SHP77 (cell line): Measurements from ENCODE around the gene INPP5A.

Source experiments
- DNase-seq, 2 experiments: peaks; one replicate each; lab custom pipeline; 2025; lab: John Stamatoyannopoulos, UW

Gene INPP5A

DNA sequence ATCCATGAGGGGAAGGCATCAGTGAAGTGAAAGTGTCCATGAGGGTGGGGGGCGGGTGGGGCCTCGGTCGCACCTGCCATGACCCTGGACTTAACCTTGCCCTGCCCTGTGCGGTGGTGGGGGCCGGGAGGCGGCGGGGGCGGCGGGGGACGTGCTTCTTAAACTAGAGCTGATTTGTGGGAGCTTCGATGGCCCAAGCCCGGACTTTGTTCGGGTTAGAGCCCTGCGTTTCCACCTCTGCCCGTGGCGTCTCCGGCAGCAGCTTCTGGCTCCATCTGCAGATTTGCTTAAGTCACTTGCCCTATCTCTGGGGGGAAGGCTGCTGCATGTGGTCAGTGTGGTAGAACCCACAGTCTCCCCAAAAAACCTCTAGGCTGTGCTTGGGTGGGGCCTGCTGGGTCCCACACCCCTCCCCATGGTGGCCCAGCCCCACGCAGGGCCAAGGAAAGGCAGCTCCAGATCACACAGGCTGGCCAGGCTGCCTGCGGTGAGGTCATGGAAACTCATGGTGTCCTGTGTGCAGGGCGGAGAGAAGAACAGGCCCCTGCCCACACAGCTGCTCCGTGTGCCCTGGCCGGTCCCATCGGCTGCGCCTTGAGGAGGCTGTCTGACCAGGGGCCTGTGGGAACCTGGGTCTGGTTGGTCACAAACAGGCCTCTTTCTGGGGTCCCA, 93.2 kb downstream of the INPP5A start:
- DNase-seq: no peak

DNA sequence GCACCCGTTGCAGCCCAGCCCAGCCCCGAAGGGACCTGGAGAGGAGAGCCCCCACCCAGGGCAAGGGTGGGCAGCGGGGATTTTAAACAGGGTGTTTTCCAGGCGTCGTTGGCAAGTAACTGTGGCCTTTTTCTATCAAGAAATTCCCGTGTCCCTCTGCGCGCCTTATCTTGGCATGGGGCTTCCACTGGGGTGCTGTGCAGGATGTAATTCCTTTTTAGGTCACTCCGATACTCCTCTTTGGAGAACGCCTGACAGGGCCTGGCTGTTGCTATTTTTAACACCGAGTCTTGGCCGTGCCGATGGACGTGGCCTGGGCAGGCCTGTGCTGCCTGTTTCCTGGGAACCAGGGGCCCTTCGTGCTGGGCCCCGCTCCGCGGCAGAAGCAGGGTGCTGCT, 93.8 kb downstream of the INPP5A start:
- no peak for DNase-seq

DNA sequence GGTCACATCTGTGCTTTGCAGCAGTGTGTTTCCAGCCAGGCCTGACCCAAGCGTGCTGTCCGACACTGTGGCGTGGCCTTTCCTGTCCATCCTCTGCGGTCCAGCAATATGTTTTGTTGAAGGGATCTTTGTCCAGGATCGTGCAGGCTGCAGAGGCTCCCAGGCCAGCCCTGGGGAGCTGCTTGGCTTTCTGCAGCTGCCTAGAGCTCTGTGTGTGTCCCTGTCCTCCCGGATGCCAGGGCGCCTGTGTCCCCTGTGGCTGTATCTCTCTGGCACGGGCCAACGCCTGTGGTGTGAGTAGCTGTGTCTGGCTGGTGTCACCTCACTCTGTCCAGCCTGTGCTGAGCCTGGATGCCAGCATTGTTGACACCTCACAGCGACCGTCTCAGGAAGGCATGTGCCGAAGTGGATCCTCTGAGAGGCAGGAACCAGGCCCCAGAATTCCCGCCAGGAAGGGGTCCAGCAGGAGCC, 94.5 kb downstream of the INPP5A start:
- DNase-seq: no peak

DNA sequence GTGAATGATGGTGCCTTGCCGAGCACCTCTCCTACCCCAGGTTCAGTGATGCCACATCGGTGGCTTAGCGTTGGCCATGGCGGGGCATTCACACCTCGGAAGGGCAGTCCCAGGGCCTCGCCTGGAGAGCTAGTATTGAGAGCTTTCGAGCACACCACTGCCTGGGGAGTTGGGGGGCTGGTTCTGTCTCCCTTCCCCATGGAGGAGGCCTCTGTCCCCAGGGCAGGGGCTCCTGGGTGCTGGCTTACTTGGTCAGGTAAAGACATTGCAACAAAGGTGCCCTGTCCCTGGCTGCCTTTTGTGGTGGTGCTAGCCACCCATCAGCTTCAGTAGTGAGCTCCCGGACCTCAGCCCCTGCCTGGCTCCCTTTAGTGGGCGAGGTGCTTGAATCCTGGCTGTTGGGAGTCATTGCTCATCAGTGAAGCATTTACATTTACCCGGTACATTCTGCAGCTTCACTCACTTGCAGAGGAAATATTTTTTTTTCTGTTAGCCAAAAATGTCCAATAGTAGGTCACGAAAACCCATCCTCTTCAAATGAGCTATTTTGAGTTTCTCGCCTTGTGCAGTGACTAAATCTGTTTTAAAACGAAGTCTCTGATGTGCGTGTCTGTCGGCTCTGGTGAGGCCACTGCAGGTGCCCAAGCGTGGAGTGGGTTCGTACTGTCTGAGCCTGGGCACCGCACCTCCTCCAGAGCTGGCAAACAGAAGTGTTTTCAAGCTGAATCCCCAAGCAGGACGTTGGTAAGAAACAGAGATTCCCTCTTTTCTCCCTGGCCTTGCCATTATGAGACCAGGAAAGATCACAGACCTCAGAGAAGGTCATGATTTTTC, 95.5 kb downstream of the INPP5A start:
- no peak for DNase-seq

DNA sequence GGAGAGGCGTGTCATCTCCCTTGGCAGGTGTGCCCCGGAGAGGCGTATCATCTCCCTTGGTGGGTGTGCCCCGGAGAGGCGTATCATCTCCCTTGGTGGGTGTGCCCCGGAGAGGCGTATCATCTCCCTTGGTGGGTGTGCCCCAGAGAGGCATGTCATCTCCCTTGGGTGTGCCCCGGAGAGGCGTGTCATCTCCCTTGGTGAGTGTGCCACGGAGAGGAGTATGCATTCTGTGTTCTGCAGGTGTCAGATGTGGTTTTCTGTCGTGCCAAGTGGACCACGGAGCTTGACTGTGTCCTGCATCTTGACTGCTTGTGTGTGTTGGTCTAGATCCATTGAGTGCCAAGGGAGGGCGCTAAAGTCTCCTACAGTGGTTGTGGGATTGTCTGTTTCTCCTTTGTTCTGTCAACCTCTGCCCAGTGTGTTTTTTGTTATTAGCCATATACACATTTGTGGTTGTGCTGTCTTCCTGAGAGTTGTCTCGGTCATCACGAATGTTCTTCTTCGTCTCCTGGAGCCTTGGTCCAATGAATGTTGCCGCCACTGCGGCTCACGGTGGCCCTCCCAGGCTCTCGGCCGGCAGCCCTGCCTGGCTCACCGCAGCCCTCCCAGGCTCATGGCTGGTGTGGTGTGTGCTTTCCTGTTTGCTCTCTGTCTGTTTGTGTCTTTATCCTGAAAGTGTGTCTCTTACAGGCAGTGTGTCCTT, 96.8 kb downstream of the INPP5A start:
- DNase-seq: no peak

DNA sequence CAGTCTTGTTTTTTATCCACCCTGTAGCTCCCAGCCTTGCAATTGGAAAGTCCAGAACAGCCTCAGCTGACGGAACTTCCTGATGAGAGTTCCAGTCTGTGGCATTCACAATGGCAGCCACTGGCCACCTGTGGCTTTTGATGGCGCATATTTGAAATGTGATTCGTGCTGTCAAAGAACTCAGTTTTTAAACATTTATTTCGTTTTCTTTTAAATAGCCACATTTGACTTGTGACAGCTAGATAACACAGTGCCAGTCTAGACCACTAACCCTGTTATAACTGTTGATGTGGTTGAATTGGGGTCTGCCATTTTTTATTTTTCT, 97.3 kb downstream of the INPP5A start:
- DNase-seq: no peak

DNA sequence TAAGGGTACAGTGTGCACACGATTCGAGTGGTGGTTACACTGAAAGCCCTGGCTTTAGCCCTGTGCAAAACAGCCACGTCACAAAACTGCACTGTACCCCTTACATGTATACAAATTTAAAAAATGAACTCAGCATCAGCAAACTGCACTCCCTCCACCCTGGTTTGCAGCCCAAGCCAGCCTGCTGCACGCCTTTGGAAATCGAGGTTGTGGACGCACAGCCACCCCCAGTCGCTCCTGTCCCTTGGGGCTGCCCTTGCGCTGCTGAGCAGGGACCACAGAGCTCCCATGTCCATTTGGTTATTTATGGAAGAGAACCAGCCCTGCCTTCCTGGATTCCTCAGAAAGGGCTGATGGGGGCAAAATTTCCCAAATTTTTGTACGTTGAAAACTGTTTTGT, 98.8 kb downstream of the INPP5A start:
- DNase-seq: no peak

DNA sequence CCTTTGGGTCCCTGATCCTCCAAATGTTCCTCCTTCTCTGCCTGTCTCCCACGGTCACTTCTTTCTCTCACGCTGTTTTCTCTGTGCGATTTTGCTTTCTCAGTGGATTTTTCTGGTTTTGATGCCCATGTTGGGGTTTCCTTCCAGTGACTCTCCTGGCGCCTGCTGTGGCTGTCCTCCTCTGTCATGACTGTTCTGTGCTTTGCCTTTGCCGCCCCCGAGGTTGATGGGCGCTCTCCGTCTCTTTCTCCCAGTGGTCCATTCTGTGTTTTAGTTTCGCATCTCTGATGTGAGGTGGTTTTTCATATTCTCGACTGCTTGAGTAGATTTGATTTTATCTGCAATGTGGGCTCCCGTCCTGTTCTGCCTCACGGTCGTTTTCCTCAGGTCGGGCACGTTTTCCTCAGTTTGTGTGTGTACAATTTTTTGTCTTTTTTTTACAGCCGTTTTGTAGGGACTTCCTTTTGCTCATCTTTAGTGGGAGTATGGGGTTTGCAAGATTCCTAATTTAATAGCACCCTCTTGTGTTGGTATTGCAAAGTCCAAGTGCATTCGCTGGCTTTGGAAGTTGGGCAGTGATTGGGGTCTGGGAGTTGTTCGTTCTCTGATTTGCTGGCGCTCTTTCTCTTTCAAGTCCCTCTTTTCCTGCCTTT, 100.0 kb downstream of the INPP5A start:
- peak; percentile 30 to 47 for DNase-seq

DNA sequence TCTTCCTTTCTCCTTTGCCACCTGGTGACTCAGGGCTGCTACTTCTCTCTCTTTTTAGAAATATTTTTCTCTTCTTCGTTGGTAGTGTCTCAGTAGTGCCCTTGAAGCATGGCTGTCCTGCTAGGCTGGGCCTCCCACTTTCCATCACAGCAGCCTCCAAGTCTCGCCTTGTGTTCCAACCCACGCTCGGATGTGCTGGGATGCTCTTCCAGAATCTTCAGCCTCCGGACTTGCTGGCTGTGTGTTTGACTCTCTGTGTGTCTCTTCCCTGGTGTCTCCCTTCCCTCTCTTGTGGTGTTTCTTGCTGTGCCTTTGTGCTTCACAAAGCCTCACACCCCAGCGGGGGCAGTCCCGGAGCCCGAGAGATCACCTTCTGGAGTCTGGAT, 100.5 kb downstream of the INPP5A start:
- no peak for DNase-seq

DNA sequence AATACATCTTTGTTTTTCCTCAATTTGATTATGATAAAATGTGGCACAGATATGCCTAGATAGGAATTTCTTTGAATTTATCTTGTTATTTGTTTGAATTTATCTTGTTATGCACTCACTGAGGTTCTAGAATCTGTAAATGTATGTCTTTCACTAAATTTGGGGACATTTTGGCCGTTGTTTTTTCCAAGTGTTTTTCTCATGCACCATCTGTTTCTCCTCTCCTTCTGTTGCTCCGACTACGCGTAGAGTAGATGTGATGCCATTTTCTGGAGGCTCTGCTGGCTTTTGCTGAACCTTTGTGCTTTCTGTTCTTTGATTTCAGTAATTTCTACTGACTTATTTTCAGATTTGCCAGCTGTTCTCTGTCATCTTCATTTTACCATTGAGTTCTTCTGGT, 101.9 kb downstream of the INPP5A start:
- DNase-seq: no peak

DNA sequence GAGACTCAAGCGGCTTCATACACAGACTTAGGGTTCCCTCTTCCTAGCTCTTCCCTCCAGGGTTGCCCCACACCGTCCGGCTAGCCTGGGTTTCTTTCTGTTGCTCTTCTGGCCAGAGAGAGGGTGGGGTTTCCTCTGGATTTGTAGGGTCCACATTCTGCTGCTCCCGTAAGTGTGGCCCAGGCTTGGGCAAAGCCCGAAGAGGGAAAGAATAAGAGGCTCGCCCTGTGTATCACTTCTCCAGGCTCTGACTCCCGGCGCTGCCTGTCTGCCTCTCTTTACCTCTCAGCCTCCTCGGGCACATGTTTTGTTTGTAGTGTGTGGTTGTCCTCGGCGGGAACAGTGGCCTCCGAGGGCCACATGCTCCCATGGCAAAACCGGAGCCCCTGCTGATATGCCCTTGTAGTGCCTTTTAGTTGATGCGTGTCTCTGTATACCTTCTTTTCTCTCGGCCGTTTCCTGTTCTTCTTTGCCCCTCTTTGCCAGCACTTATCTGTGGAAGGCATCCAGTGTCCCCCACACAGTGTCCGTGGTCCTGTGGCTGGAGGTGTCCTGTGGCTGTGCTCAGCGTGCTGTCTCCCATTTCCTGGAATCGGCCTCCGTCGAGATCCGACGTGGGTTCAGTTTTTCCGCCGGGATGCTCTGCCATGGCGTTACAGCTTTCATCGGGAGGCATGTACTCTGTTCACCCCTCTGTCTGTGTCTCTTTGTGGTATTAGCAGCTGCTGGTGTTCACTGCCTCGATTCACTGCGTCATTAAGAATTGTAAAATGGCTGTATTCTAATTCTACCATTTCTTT, 102.9 kb downstream of the INPP5A start:
- no peak for DNase-seq

DNA sequence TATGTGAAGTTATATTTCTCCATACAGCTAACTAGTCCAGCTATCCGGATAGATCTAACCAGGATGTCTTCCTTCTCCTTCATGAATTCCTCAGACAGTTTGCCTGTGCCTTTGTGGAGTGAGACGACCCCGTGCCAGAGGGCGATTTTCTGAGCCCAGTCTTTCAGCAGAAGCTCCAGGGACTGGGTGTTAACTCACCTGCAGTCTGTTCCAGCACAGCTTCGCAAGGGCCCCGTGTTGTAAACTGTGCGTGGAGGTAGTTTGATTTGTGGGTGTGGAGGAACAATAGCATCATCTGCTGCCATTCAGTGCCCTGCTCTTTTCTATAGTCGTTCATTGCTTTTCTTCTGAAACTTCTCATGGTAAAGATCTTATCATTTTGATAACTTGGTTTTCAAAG, 103.8 kb downstream of the INPP5A start:
- no peak for DNase-seq

DNA sequence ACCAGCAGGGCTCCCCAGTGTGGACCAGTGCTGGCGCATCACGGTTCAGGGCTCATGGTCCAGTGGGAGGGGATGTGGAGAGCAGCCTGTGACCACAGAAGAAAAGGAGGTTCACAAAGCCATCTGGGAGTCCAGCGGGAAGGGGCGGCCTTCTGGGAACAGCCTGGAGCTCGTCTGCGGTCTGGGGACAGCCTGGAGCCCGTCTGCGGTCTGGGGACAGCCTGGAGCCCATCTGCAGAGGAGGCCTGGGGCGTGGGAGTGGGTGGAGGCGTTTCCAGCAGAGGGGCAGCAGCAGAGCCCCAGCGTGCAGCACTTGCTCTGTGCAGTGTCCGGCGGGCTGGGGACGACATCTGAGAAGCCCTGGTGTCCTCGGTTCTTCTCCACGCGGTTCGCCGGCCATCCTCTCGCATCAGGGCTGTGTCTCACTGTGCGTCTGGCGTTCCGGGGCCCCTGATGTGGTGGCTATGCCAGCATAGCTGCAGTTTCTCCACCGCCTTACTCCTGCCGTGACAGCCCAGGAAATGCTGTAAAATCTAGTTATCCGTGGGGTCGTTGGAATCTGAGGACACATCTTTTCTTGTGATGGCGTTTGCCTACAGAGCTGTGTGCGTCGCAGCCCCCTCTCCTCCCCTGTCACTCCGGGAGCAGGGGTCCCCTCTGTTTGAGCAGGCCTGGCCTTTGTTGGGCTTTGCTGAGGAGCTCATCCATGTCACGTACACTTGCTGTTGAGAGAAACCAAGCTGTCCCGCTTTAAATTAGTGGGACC, 104.6 kb downstream of the INPP5A start:
- no peak for DNase-seq

DNA sequence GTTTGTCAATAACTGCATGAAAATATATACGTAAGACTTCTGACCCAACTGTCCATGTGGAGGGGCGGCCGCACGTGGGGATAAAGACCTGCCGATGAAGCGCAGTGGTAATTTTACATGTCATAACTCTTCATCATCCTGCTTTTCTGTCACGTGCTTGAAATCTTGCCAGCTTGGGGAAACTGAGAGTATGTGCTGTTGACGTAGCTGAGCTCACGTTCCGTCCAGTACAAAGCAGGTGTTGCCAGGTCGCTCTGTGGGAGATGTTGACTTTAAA, 105.1 kb downstream of the INPP5A start:
- peak; percentile 46 to 56 for DNase-seq

DNA sequence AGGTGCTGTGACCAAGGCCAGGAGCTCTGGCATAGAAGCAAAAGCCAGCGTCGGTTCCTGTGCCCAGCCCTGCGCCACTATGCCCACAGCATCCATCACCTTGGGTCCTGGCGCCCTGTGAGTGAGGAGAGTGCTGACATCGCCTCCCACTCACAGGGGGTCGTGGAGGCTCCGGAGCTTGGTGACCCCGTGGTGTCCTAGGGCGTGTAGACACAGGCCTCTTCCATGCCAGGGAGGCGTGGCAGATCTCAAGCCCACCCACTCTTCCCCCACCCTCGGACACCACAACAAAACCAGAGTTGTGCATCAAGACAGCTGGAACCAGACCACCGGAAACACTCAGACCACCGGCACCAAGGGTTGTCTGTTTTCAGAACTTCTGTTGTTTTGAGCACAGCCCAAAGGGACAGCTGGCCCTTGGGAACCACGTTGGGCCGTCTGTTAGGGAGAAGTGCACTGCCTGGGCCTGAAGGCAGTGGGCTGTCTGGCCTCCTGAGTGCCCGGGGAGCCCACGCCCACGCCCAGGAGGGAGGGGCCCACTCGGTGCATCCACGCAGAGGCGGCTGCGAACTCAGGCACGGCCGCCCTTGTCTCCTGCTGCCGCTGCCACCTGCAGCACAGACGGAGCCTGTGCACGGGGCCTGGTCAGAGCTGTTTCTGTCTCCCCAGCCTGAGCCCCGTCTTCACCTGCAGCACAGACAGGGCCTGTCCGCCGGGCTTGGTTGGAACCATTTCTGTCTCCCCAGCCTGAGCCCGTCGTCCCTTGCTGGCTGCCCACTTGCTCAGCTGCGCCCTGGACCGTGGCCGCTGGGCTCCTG, 106.3 kb downstream of the INPP5A start:
- DNase-seq: peak in 1 of 2 experiments; percentile 22

DNA sequence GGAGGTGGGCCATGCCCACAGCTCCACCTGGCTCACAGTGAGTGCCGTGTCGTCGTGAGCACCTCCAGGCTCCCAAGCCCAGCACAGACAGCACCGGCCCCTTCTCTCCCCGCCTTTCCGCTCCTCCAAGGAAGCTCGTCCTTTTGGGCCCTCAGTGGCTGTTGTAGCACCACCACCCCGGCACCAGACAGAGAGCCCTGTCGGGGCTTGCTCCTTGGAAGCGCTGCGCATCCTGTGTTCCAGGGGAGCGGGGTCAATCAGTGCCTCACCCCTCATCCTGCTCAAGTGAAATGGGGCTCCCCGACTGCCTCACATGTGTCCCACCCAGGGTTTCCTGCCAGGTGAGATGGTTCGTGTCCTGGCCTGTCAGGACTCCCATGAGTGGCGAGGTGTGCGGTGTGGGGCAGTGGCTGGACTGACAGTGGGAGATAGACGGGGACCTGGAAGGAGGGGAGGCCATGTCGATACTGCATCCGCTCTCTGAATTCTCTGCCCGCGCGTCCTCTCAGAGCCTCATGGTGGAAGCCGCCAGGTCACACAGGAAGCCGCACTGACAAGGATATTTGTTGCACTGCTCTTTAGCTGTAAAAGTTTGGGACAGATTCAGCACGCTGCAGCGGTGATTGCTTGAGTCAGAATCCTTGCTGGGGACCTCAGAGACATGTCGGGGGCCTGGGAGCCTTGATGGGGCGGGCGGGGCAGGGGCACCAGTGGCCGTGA, 107.1 kb downstream of the INPP5A start:
- DNase-seq: no peak

DNA sequence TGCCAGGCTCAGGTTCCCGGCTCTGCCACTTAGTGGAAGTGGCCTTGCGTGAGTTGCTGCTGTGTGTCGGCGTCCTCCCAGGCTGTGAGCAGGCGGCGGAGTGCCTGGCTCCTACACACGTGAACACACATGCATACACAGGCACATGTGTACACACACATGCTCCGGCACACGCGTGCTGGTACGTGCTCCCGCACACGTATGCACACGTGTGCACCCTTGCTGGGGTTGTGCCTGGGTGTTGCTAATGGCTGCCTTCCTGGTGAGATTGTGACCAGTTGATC, 107.6 kb downstream of the INPP5A start:
- no peak for DNase-seq

DNA sequence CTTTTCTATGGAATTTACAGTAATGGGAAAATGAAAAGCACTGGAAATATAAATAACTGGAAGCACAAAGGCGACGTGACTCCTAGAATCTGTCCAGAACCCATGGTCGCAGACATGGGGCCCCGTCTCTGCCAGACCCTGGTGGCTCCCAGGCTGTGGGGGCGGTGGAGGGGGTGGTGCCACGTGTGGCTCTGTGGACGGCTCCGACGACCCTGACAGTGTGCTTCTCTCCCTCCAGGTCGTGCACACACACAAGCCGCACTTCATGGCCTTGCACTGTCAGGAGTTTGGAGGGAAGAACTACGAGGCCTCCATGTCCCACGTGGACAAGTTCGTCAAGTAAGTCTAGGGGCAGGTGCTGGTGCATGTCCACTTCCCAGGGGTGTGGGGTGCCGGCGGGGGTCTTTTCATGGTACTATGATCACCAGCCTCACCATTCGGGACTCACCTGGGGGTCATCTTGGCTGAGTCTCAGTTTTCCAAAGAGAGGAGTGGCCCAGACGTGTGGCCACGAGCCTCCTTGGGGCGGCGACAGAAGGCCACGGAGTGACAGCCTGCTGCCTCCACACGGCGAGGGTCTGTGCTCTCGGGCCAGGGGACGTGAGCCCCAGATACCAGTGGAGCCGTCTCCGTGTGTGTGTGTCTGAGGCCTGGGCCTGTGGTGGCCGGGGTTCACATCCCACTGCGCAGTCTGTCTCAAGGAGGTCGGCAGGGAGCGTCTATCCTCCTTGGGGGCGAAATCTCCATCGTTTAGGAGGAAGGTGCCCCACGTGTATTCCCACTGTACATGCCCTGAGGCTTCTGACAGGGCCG, 108.2 kb downstream of the INPP5A start:
- DNase-seq: no peak
